Measurements from ENCODE around the gene ANO3. TPM values are rescaled to one million over a fixed set of nuclear protein-coding genes. Genes with fewer than 3 reads are reported as not detected.

The ANO3 gene
- total and polyA plus RNA-seq, 2 experiments from 2014 or later = not detected

DNA sequence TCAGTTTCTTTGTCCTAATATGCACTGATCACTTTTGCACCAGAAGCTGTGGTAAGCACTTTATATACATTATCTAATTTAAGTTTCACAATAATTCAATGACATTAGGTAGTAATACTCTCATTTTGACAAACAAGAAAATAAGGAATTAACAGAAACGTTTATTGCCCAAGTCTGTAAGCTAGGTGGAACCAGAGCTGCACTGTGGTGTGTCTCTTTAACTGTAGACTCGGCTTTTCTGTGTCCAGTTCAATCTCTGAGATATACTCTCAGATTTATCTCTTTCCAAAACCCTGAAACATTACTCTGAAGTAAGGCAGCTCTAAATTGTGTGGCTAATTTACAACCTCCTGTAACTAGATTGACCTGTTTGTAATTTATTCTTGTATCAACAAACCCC, 139.1 kb downstream of the ANO3 start (continued):
- TF ChIP-seq, protein P1, sequence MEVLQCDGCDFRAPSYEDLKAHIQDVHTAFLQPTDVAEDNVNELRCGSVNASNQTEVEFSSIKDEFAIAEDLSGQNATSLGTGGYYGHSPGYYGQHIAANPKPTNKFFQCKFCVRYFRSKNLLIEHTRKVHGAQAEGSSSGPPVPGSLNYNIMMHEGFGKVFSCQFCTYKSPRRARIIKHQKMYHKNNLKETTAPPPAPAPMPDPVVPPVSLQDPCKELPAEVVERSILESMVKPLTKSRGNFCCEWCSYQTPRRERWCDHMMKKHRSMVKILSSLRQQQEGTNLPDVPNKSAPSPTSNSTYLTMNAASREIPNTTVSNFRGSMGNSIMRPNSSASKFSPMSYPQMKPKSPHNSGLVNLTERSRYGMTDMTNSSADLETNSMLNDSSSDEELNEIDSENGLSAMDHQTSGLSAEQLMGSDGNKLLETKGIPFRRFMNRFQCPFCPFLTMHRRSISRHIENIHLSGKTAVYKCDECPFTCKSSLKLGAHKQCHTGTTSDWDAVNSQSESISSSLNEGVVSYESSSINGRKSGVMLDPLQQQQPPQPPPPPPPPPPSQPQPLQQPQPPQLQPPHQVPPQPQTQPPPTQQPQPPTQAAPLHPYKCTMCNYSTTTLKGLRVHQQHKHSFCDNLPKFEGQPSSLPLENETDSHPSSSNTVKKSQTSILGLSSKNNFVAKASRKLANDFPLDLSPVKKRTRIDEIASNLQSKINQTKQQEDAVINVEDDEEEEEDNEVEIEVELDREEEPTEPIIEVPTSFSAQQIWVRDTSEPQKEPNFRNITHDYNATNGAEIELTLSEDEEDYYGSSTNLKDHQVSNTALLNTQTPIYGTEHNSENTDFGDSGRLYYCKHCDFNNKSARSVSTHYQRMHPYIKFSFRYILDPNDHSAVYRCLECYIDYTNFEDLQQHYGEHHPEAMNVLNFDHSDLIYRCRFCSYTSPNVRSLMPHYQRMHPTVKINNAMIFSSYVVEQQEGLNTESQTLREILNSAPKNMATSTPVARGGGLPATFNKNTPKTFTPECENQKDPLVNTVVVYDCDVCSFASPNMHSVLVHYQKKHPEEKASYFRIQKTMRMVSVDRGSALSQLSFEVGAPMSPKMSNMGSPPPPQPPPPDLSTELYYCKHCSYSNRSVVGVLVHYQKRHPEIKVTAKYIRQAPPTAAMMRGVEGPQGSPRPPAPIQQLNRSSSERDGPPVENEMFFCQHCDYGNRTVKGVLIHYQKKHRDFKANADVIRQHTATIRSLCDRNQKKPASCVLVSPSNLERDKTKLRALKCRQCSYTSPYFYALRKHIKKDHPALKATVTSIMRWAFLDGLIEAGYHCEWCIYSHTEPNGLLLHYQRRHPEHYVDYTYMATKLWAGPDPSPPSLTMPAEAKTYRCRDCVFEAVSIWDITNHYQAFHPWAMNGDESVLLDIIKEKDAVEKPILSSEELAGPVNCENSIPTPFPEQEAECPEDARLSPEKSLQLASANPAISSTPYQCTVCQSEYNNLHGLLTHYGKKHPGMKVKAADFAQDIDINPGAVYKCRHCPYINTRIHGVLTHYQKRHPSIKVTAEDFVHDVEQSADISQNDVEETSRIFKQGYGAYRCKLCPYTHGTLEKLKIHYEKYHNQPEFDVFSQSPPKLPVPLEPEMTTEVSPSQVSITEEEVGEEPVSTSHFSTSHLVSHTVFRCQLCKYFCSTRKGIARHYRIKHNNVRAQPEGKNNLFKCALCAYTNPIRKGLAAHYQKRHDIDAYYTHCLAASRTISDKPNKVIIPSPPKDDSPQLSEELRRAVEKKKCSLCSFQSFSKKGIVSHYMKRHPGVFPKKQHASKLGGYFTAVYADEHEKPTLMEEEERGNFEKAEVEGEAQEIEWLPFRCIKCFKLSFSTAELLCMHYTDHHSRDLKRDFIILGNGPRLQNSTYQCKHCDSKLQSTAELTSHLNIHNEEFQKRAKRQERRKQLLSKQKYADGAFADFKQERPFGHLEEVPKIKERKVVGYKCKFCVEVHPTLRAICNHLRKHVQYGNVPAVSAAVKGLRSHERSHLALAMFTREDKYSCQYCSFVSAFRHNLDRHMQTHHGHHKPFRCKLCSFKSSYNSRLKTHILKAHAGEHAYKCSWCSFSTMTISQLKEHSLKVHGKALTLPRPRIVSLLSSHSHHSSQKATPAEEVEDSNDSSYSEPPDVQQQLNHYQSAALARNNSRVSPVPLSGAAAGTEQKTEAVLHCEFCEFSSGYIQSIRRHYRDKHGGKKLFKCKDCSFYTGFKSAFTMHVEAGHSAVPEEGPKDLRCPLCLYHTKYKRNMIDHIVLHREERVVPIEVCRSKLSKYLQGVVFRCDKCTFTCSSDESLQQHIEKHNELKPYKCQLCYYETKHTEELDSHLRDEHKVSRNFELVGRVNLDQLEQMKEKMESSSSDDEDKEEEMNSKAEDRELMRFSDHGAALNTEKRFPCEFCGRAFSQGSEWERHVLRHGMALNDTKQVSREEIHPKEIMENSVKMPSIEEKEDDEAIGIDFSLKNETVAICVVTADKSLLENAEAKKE (CRISPR knock-in tag; IDR thresholded peaks at IDR 0.05) = no peak

DNA sequence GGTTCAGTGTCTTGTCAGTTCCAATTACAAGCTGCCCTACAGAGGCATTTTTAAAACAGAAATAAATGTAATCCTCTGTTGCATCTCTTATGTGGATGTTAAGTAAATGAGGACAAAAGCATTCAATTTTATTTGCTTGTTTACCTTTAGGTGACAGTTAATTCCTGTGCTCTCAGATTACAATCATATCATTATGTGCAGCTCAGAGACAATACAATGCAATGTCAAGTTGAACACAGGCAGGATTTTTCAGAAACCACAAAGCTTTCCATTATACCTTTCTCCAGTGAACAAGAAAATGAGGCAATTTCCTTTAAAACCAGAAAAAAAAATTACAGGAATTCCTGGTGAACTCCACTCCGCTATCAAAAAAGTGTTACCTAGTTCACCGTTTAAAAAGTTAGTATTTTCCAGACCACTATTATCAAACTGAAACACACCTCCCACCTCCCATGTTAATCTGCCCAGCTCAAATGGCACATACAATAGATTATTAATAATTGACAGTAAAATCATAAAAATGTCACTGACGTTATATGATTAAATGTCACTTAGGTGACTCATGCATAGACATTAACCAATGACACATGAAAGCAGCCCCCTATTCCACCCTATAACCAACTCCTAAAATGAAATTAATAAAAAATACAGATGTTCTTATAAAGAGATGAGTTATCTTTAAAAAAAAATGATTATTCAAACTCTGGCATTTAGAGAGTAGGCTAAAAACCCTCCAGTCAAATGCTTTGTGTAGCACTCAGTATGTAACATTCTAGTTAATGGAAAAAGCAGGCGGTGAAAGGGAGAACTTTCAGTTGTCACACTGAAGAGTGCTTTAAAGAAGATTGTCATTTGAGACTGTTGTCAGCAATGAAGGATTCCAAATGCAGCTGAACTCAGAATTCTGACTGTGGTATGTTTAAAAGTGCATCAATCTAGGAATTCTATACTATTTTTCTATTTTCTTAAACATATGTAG, 141.6 kb downstream of the ANO3 start:
- DNase-seq (ENCODE audit: low spot score) (no peak), ATAC-seq (no peak)
- H3K79me2 ChIP-seq (replicated peaks; ENCODE audit: insufficient read depth) = no peaks in the 10 kb centered on the region

DNA sequence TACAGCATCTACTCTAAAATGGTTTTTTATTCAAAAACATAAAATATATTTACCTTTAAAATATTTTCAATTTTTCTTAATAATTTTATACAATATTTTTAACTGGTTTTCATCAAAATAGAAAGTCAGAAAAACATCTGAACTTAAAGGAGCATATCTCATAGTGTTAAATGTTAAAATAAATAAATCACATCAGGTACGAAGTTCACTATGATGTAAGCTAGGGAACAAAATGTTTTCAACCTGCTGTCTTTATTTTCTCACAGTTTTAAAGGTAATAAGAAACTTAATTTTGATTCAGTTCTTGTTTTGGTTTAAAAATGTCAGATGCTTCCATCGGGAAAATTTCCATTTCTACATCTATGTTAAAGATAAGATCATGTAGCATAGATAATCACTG, 142.5 kb downstream of the ANO3 start:
- no peaks in the 10 kb centered on the region for H3K9me3 Mint-ChIP-seq
- Histone ChIP-seq H3K36me3 (ENCODE audit: insufficient read depth) (no peaks in the 10 kb centered on the region), H4K20me1 (replicated peaks; ENCODE audit: insufficient read depth) (no peaks in the 10 kb centered on the region), H3K79me2 (replicated peaks; ENCODE audit: insufficient read depth) (no peaks in the 10 kb centered on the region), H3K27ac (ENCODE audit: low read depth) (no peak overlapping the region), H3K9me2 (ENCODE audit: insufficient read depth) (no peaks in the 10 kb centered on the region), H3K27me3 (ENCODE audit: insufficient read depth) (no peaks in the 10 kb centered on the region), H3K4me3 (no peak overlapping the region), H3F3A (replicated peaks; ENCODE audit: low read depth) (no peaks in the 10 kb centered on the region), H2AFZ (no peak overlapping the region), H3K4me2 (no peak overlapping the region), H3K4me1 (ENCODE audit: insufficient read depth) (no peaks in the 10 kb centered on the region)
- no peaks in the 10 kb centered on the region for H3K36me3 Mint-ChIP-seq (ENCODE audit: low read depth)
- DNase-seq (ENCODE audit: low spot score) (no peak), ATAC-seq (no peak)
- TF ChIP-seq POLR2AphosphoS5 (IDR thresholded peaks at IDR 0.05; ENCODE audit: low read depth) (no peak), NANOG (IDR thresholded peaks at IDR 0.05; ENCODE audit: borderline replicate concordance) (no peak)
- H3K27me3 Mint-ChIP-seq (ENCODE audit: insufficient read depth, low read depth, poor library complexity) = peaks cover 2% of the 10 kb centered on the region
- no peak overlapping the region for H3K27ac Mint-ChIP-seq
- H3K4me1 Mint-ChIP-seq = no peaks in the 10 kb centered on the region
- H3K4me3 Mint-ChIP-seq = no peak overlapping the region

More for the DNA sequence above, 141.6 kb downstream of the ANO3 start:
- no peaks in the 10 kb centered on the region for H3F3A ChIP-seq (replicated peaks; ENCODE audit: low read depth)
- H3K4me1 Mint-ChIP-seq = no peaks in the 10 kb centered on the region
- no peaks in the 10 kb centered on the region for H3K9me2 ChIP-seq (ENCODE audit: insufficient read depth)
- no peaks in the 10 kb centered on the region for H3K4me1 ChIP-seq (ENCODE audit: insufficient read depth)
- no peak overlapping the region for H3K4me2 ChIP-seq
- no peaks in the 10 kb centered on the region for H3K36me3 Mint-ChIP-seq (ENCODE audit: low read depth)
- no peaks in the 10 kb centered on the region for H4K20me1 ChIP-seq (replicated peaks; ENCODE audit: insufficient read depth)
- TF ChIP-seq ZNF114 (CRISPR knock-in tag; IDR thresholded peaks at IDR 0.05) (no peak), POLR2AphosphoS5 (IDR thresholded peaks at IDR 0.05; ENCODE audit: low read depth) (no peak)
- no peaks in the 10 kb centered on the region for H3K36me3 ChIP-seq (ENCODE audit: insufficient read depth)
- H3K27me3 Mint-ChIP-seq (ENCODE audit: insufficient read depth, low read depth, poor library complexity) = peaks cover 2% of the 10 kb centered on the region
- no peaks in the 10 kb centered on the region for H3K27me3 ChIP-seq (ENCODE audit: insufficient read depth)
- no peak overlapping the region for H2AFZ ChIP-seq
- no peaks in the 10 kb centered on the region for H3K9me3 Mint-ChIP-seq
- no peak overlapping the region for H3K4me3 Mint-ChIP-seq
- H3K4me3 ChIP-seq = no peak overlapping the region
- no peak overlapping the region for H3K27ac Mint-ChIP-seq
- no peak overlapping the region for H3K27ac ChIP-seq (ENCODE audit: low read depth)

Data from GM23338 (cell line).